Left colon (tissue), 2 donors: ENCODE data around the gene CTH. TPM values are rescaled to one million over a fixed set of nuclear protein-coding genes. Genes with fewer than 3 reads are reported as not detected.
"Not testable (repeated sequence)": the region's sequence is repeated elsewhere in the genome, so short reads cannot be mapped to it uniquely, and the experiment has no call there.

Experiments used
- ATAC-seq: fragments of 200-7000 bp; cut with Tn5 transposase; one replicate; pipeline ENCODE4 v1.9.1; 2020; ENCODE audit warnings: mild to moderate bottlenecking, moderate library complexity
- DNase-seq, 2 donors: peaks; one replicate each; pipeline ENCODE4 v3.0.0-alpha.2; 2020
- intact Hi-C, 2 donors: fragments of 100-400 bp; cut with DNase I in 1 of 2; cut with micrococcal nuclease in 1 of 2; formaldehyde crosslinking; loops; one replicate each; pipeline versions ENCODE4 v1.11.2 to v1.14.0; 2022; cut with DNase I, micrococcal nuclease
- total RNA-seq, 2 donors: library from RNA; stranded (reverse); fragmentation: NEBNext Ultra II Directional; extraction: Animal tissue kit (Norgen Biotek cat#: 25700); gene quantifications; one replicate each; pipeline ENCODE4 v1.2.1, GENCODE V29; 2021
- donor health status: DM: no; HTN: no; CAD: no.
- donor health status: DM: yes; HTN: yes; CAD: no.

The CTH gene
- total RNA-seq, 2 donors from 2014 or later, result 6.4 to 9.1 TPM

GRCh38 chr1:70441392-70442035 lies 30.4 kb downstream of the CTH start:
- intact Hi-C loops, result no loop called here
- DNase-seq (no peak), ATAC-seq (peak; percentile 40)

DNA sequence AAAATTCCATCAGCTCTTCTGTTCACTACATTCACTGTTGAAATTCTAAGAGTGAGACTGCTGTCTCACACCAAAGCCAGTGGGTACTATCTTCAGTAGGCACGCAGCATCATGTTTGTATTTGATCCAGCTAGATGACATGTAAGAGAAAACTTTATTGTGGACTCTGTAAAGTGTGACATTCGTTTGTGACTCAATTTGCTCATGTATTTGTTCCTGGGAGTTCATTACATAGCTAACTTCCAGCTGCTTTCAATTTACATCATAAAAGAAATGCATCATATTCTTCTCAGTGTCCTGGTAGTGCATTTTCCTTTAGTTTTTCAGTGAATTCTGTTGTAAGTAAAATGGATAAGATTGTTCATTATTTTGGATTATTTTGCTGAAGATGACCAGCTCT lies 31.4 kb downstream of the CTH start:
- intact Hi-C loops, result no loop called here
- no peak for ATAC-seq

DNA sequence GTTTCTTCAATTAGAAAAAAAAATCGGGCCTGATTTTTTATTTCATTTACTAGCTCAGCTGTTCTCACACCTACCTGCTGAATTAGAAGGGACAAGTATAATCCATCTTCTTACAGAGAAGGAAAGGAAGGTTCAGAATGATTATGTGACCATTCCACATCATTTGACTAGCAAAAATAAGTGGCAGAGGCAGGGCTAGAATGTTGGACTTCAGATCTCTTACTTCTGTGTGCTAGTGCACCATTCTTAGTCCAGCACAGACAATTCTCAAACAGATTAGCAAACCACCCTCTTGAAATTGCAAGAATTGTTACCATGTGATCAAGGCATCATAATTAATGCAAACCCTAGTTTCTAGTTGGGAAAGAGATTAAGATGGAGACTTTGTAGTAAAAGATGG lies 32.7 kb downstream of the CTH start:
- ATAC-seq (no peak), DNase-seq (no peak)
- intact Hi-C loops, result no loop called here

More for the DNA sequence above, 31.4 kb downstream of the CTH start:
- no peak for DNase-seq

DNA sequence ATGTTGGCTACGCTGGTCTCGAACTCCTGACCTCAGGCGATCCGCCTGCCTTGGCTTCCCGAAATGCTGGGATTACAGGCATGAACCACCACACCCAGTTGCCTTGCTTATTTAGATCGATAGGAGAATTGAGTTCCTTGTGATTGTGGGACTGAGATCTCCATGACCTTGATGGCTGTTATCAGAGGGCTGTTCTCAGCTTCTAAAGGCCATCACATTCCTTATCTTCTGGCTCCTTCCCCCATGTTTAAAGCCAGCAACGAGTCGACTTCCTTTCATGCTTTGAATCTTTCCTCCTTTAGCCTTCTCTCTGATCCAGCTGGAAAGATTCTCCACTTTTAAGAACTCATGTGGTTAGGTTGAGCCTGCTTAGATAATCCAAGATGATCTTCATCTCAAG lies 38.0 kb downstream of the CTH start:
- intact Hi-C loops, result no loop called here
- DNase-seq (no peak), ATAC-seq (no peak)

DNA sequence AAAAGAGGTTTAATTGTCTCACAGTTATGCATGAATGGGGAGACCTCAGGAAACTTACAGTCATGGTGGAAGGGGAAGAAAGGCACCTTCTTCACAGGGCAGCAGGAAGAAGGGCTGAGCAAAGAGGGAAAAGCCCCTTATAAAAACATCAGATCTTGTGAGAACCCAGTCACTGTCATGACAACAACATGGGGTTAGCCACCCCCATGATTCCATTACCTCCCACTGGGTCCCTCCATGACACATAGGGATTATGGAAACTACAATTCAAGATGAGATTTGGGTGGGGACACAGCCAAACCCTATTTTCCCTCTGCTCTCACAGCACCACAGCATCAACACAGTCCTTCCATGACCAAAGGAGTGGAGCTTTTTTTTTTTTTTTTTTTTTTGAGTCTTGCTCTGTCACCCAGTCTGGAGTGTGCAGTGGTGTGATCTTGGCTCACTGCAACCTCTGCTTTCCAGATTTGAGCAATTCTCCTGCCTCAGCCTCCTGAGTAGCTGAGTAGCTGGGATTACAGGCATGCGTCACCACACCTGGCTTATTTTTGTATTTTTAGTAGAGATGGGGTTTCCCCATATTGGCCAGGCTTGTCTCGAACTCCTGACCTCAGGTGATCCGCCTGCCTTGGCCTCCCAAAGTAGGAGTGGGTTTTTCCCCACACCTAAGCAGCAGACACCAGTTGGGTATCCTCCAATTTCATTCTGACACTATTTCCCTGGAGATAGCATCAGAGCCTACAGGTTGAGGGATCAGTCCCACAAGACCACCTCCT lies 41.3 kb downstream of the CTH start:
- ATAC-seq, DNase-seq, intact Hi-C loops: not testable (repeated sequence)

GRCh38 chr1:70455291-70455690 lies 44.2 kb downstream of the CTH start:
- DNase-seq (no peak), ATAC-seq (no peak)
- intact Hi-C loops, result no loop called here

DNA sequence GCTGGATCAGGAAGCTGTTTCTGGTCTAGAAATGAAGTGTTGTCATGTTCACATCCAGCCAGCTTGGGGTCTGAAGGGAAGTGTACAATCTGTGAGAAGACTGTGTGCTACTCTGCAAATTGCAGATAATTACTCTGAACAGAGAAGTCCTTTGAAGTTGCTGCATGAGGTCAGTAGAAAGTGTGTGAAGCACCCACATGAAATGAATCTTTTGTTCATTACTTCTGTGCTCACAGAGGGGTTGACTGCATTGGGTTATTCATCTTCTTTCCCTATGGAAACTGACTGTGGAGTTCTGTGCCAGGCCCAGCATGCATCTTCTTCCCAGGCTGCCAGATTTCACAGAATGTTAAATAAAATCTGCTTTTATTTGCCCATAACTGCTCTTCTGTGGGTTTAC lies 47.1 kb downstream of the CTH start:
- intact Hi-C loops, result no loop called here
- DNase-seq, result no peak

DNA sequence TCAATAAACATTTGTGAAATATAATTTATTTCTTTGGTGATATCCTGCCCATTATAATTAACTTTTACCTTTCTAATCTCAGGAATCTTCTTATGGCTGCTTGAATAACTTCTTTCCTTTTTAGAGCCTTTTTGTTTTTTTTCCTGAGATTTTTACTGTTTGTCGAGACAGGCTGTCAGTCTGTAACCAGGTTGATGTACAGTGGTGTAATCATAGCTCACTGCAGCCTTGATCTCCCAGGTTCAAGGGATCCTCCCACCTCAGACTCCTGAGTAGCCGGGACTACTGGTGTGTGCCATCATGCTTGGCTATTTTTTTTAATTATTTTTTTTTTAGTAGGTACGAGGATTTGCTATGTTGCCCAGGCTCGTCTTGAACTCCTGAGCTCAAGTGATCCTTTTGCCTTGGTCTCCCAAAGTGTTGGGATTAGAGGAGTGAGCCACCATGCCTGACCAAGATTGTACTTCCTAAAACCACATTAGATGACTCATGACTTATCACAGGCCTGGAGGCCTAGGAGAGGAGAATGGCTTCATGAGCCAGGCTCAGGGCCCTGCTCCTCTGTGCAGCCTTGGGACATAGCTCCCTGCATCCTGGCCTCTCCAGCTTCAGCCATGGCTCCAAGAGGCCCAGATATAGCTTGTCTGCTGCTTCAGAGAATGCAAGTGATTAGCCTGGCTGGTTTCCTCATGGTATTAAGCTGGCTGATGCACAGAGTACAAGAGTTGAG lies 48.6 kb downstream of the CTH start:
- ATAC-seq (no peak), DNase-seq (no peak)
- intact Hi-C loops, result no loop called here

More for the DNA sequence above, 47.1 kb downstream of the CTH start:
- ATAC-seq, result no peak

- DNase-seq, intact Hi-C loops, ATAC-seq: not testable (repeated sequence)
Measured at GRCh38 chr1:70460740-70461713, 50.0 kb downstream of the CTH start.

GRCh38 chr1:70462611-70463010 lies 51.5 kb downstream of the CTH start:
- peak in 1 of 2 donors; percentile 12 for DNase-seq
- ATAC-seq, result peak; percentile 92
- intact Hi-C loops, result no loop called here

- no peak for ATAC-seq
- no peak for DNase-seq
- intact Hi-C loops, result no loop called here
Measured at GRCh38 chr1:70465911-70466310, 54.8 kb downstream of the CTH start.

GRCh38 chr1:70467531-70467930 lies 56.5 kb downstream of the CTH start:
- DNase-seq, result no peak
- ATAC-seq, result no peak
- intact Hi-C loops, result no loop called here

- no peak for ATAC-seq
- intact Hi-C loops, result no loop called here
- DNase-seq, result no peak
Measured at GRCh38 chr1:70468180-70468579, 57.1 kb downstream of the CTH start.

- ATAC-seq, DNase-seq, intact Hi-C loops: not testable (repeated sequence)
Measured at GRCh38 chr1:70469184-70469583, 58.1 kb downstream of the CTH start.

DNA sequence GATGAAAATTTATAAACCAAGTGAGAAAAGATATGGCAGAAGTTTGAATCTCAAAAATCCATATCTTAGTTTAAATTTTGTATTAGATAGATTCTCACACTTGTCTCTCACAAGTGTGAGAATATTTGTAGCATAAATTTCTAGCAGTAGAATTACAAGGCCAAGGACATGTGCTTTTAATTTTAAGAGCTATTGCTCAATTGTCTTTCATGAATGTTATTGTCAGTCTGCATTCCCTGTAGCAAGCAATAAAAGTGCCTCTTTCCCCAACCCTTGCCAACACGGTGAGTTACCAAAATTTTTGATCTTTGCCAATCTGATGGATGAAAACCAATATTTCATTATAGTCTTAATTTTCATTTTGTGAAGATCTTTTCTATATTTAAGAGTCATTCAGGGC lies 64.0 kb downstream of the CTH start:
- intact Hi-C loops, result no loop called here
- DNase-seq (no peak), ATAC-seq (no peak)

DNA sequence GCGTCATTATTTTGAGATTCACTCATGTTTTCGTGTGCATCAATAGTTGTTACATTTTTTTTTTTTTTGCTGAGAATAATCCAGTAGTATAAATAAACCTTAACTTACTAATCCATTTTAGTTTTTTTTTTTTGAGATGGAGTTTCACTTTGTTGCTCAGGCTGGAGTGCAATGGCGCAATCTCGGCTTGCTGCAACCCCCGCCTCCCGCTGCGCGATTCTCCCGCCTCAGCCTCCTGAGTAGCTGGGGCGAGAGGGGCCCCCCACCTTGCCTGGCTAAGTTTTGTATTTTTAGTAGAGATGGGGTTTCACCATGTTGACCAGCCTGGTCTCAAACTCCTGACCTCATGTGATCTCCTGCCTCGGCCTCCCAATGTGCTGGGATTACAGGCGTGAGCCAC lies 66.0 kb downstream of the CTH start:
- ATAC-seq (no peak), DNase-seq (no peak)
- intact Hi-C loops, result no loop called here

GRCh38 chr1:70477905-70478304 lies 66.8 kb downstream of the CTH start:
- DNase-seq, ATAC-seq, intact Hi-C loops: not testable (repeated sequence)

- DNase-seq (no peak), ATAC-seq (no peak)
- intact Hi-C loops, result no loop called here
Measured at GRCh38 chr1:70483342-70483741, 72.3 kb downstream of the CTH start.

DNA sequence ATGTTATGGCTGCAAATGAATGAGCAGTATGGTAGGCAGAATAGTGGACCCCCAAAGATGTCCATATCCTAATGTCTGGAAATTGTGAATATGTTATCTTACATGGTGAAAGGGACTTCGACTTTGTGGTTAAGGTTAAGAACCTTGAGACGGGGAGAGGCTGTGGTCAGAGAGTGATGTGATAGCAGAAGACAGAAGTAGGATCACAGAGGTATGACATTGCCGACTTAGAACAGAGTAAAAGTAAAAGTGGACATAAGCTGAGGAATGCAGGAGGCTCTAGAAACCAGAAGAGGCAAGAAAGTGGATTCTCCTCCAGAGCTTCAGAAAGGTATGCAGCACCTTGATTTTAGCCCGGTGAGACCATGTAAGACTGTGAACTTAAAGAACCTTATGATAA lies 74.6 kb downstream of the CTH start:
- intact Hi-C loops, result no loop called here
- ATAC-seq (no peak), DNase-seq (no peak)
